Measurements from ENCODE around the gene MAEL.
"Not testable (repeated sequence)": the region's sequence is repeated elsewhere in the genome, so short reads cannot be mapped to it uniquely, and the experiment has no call there.

MAEL gene

GRCh38 chr1:166980383-166980782 is 8.7 kb upstream of the MAEL start:
- no peak for DNase-seq

GRCh38 chr1:166980818-166981217 is 8.3 kb upstream of the MAEL start:
- no peak for DNase-seq

- no peak for DNase-seq
Measured at GRCh38 chr1:166981589-166981988, 7.5 kb upstream of the MAEL start.

- DNase-seq = no peak
Measured at GRCh38 chr1:166999075-166999474, 10.0 kb downstream of the MAEL start.

GRCh38 chr1:166999500-167000055 is 10.5 kb downstream of the MAEL start:
- no peak for DNase-seq

GRCh38 chr1:167000546-167000945 is 11.5 kb downstream of the MAEL start:
- no peak for DNase-seq

- no peak for DNase-seq
Measured at GRCh38 chr1:167002354-167002753, 13.3 kb downstream of the MAEL start.

GRCh38 chr1:167003711-167004110 is 14.6 kb downstream of the MAEL start:
- DNase-seq = no peak

GRCh38 chr1:167011560-167012191 is 22.6 kb downstream of the MAEL start:
- no peak for DNase-seq

GRCh38 chr1:167012570-167012969 is 23.5 kb downstream of the MAEL start:
- no peak for DNase-seq

GRCh38 chr1:167013108-167013929 is 24.2 kb downstream of the MAEL start:
- no peak for DNase-seq

- DNase-seq = no peak
Measured at GRCh38 chr1:167016100-167016750, 27.1 kb downstream of the MAEL start.

- DNase-seq = no peak
Measured at GRCh38 chr1:167022384-167022783, 33.3 kb downstream of the MAEL start.

GRCh38 chr1:167029553-167029952 is 40.5 kb downstream of the MAEL start:
- DNase-seq = not testable (repeated sequence)

- no peak for DNase-seq
Measured at GRCh38 chr1:167033646-167034045, 44.6 kb downstream of the MAEL start.

GRCh38 chr1:167043752-167044488 is 54.8 kb downstream of the MAEL start:
- DNase-seq = peak; percentile 59 to 64

GRCh38 chr1:167051907-167052306 is 62.8 kb downstream of the MAEL start:
- no peak for DNase-seq

GRCh38 chr1:167052389-167052788 is 63.3 kb downstream of the MAEL start:
- no peak for DNase-seq

- DNase-seq = no peak
Measured at GRCh38 chr1:167054531-167054930, 65.5 kb downstream of the MAEL start.

- no peak for DNase-seq
Measured at GRCh38 chr1:167054946-167055630, 66.0 kb downstream of the MAEL start.

GRCh38 chr1:167056529-167057231 is 67.6 kb downstream of the MAEL start:
- no peak for DNase-seq

- DNase-seq = no peak
Measured at GRCh38 chr1:167057241-167057688, 68.2 kb downstream of the MAEL start.
